ENCODE measurements around the gene ZNF532. TPM values are rescaled to one million over a fixed set of nuclear protein-coding genes. Genes with fewer than 3 reads are reported as not detected.
A peak's percentile ranks its signal among the peaks of the same experiment; 100 is the strongest.

ZNF532 gene
- total and polyA plus RNA-seq, 2 donors (not counting 3 experiments of a cell fraction or from before 2014, with no cell fraction given), result 42.3 to 70.1 TPM

DNA sequence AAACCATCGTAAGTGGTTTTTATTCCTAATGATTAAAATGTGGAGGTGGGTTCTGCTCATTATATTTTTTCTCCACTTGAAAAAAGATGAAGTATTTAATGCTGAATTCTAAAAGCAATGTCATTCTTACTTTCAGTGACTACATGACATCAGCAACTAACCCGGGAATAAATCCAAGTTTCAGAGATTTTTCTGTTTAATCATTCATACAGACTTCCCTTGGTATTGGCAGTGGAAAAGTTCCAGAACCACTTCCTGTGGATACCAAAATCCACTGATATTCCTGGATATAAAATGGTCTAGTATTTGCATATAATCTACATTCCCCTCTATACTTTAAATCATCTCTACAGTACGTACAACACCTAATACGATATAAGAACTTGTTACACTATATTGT is 128.6 kb downstream of the ZNF532 start:
- H3K4me2 ChIP-seq (ENCODE audit: insufficient read depth, low read length), result peak overlapping the region; percentile 79
- H3K4me1 ChIP-seq (ENCODE audit: control insufficient read depth, extremely low read depth, insufficient read depth, low read length), result peaks cover 50% of the 10 kb centered on the region
- H2AFZ ChIP-seq (ENCODE audit: low read depth, low read length), result no peak overlapping the region
- peak overlapping the region; percentile 75 for H3K9ac ChIP-seq (replicated peaks; ENCODE audit: extremely low read depth, insufficient read depth, low read length)
- no peak overlapping the region for H3K4me3 ChIP-seq (replicated peaks in 1 of 3; ENCODE audit: insufficient read depth in 1 of 3, low read depth in 1 of 3, low read length in 3 of 3)
- H3K9me1 ChIP-seq (replicated peaks; ENCODE audit: control insufficient read depth, extremely low read depth, insufficient read depth, low read length), result no peaks in the 10 kb centered on the region
- dilution Hi-C loops (cut with MboI; ENCODE audit: extremely low pct_ligation_motif_present, low sequenced_read_pairs), result no loop called here
- H3K9me3 ChIP-seq (replicated peaks; ENCODE audit: control insufficient read depth, insufficient read depth, low read length), result no peaks in the 10 kb centered on the region
- POLR2A ChIA-PET, result no interaction called here
- H3K27ac ChIP-seq (ENCODE audit: insufficient read depth, low read depth, low read length), result peak overlapping the region; percentile 91
- intact Hi-C loops (cut with micrococcal nuclease), result loop anchor here (1.0 to 2.0 kb wide), 3 partner anchors 20 to 79 kb away; no protein-coding TSS in a partner anchor
- H4K20me1 ChIP-seq (replicated peaks; ENCODE audit: control insufficient read depth, extremely low read depth, insufficient read depth, low read length), result no peaks in the 10 kb centered on the region
- BruUV-seq (replicated peaks), result no TSS peak
- peak; percentile 12 for TF ChIP-seq GATA2 (IDR thresholded peaks at IDR 0.05; ENCODE audit: insufficient read depth, insufficient read length, low read depth, low read length)
- peak; percentile 19 for TF ChIP-seq JUN (IDR thresholded peaks at IDR 0.05; ENCODE audit: borderline replicate concordance, insufficient read depth, insufficient read length, low read depth)
- TF ChIP-seq EZH2 (IDR thresholded peaks at IDR 0.05; ENCODE audit: borderline replicate concordance, low read depth, low read length, severe bottlenecking), result no peak
- TF ChIP-seq FOS (IDR thresholded peaks at IDR 0.05; ENCODE audit: borderline replicate concordance, insufficient read depth, low read length), result peak; percentile 36
- FAIRE-seq (peak; percentile 78), DNase-seq (ENCODE audit: low read depth, low spot score) (peak; percentile 92)
- H3K27me3 ChIP-seq (ENCODE audit: control insufficient read depth in 2 of 2, insufficient read depth in 2 of 2, low read length in 2 of 2), result no peaks in the 10 kb centered on the region
- H3K79me2 ChIP-seq (ENCODE audit: control insufficient read depth, insufficient read depth, low read length), result no peaks in the 10 kb centered on the region
- H3K36me3 ChIP-seq (ENCODE audit: control insufficient read depth in 2 of 2, extremely low read depth in 1 of 2, insufficient read depth in 2 of 2, low read length in 2 of 2), result no peaks in the 10 kb centered on the region
- CTCF ChIA-PET, result interaction anchor here (0.8 to 1.7 kb wide), 4 partner anchors 10 to 82 kb away, joined by 3 to 6 read pairs (median 4); no protein-coding TSS in a partner anchor

DNA sequence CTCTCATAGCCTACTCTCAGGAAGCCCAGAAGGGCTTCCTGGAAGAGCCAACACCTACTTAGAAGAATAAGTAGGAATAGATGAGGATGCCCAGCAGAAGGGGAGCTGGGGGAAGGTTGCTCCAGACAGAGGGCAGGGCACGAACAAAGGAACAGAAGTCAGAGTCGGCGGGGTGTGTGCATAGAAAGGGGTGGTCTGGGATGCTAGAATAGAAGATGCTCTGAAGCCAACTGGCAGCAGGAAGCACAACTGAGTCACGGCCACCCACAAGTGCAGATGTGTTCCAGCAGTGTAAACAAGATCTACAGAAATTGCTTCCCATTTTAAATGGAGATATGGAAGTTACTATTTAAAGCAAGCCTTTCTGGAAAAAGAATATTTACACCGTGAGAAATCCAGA is 131.0 kb downstream of the ZNF532 start:
- Histone ChIP-seq H3K27ac (ENCODE audit: insufficient read depth, low read depth, low read length) (peak overlapping the region; percentile 5), H3K36me3 (ENCODE audit: control insufficient read depth in 2 of 2, extremely low read depth in 1 of 2, insufficient read depth in 2 of 2, low read length in 2 of 2) (no peaks in the 10 kb centered on the region), H3K27me3 (ENCODE audit: control insufficient read depth in 2 of 2, insufficient read depth in 2 of 2, low read length in 2 of 2) (no peaks in the 10 kb centered on the region), H3K9me1 (replicated peaks; ENCODE audit: control insufficient read depth, extremely low read depth, insufficient read depth, low read length) (no peaks in the 10 kb centered on the region), H4K20me1 (replicated peaks; ENCODE audit: control insufficient read depth, extremely low read depth, insufficient read depth, low read length) (no peaks in the 10 kb centered on the region), H3K4me1 (ENCODE audit: control insufficient read depth, extremely low read depth, insufficient read depth, low read length) (peaks cover 51% of the 10 kb centered on the region), H3K4me3 (replicated peaks in 1 of 3; ENCODE audit: insufficient read depth in 1 of 3, low read depth in 1 of 3, low read length in 3 of 3) (no peak overlapping the region), H3K9me3 (replicated peaks; ENCODE audit: control insufficient read depth, insufficient read depth, low read length) (no peaks in the 10 kb centered on the region), H3K4me2 (ENCODE audit: insufficient read depth, low read length) (peak overlapping the region; percentile 14), H2AFZ (ENCODE audit: low read depth, low read length) (no peak overlapping the region), H3K9ac (replicated peaks; ENCODE audit: extremely low read depth, insufficient read depth, low read length) (no peak overlapping the region), H3K79me2 (ENCODE audit: control insufficient read depth, insufficient read depth, low read length) (no peaks in the 10 kb centered on the region)
- intact Hi-C loops (cut with micrococcal nuclease), result loop anchor here (1.0 to 5.0 kb wide), 3 partner anchors 131 to 892 kb away; partner anchors contain the start of gene ZNF532
- FAIRE-seq, result no peak
- ChIA-PET CTCF (interaction anchor here (1.8 kb wide), 1 partner anchor 75 kb away, joined by 7 read pairs; no protein-coding TSS in a partner anchor), POLR2A (no interaction called here)
- DNase-seq (ENCODE audit: low read depth, low spot score), result no peak
- dilution Hi-C loops (cut with MboI; ENCODE audit: extremely low pct_ligation_motif_present, low sequenced_read_pairs), result no loop called here
- peak; percentile 26 for TF ChIP-seq FOS (IDR thresholded peaks at IDR 0.05; ENCODE audit: borderline replicate concordance, insufficient read depth, low read length)
- TF ChIP-seq GATA2 (IDR thresholded peaks at IDR 0.05; ENCODE audit: insufficient read depth, insufficient read length, low read depth, low read length), result no peak
- BruUV-seq (replicated peaks), result no TSS peak
